ENCODE results near the gene SPSB3. TPM values are rescaled to one million over a fixed set of nuclear protein-coding genes. Genes with fewer than 3 reads are reported as not detected.

Gene SPSB3
- total and polyA plus RNA-seq, 2 of the 4 experiments (the other 2 are of a cell fraction), result 9.1 to 30.8 TPM

GRCh38 chr16:1786242-1787055 is 4.1 kb upstream of the SPSB3 start:
- Histone ChIP-seq H3K9ac (ENCODE audit: low read depth, low read length) (no peak overlapping the region), H2BK5ac (ENCODE audit: low read depth, low read length, poor library complexity, severe bottlenecking) (no peak overlapping the region), H4K5ac (ENCODE audit: low read depth, low read length) (no peak overlapping the region), H2BK15ac (ENCODE audit: low read depth, low read length) (no peak overlapping the region), H3K4me2 (ENCODE audit: low read depth, low read length) (no peak overlapping the region), H2AK9ac (replicated peaks; ENCODE audit: low read depth, low read length, poor library complexity) (peak overlapping the region; percentile 52), H3K27ac (ENCODE audit: insufficient read depth, low read length) (no peak overlapping the region), H3K36me3 (ENCODE audit: control insufficient read depth, insufficient read depth, low read length) (peaks cover 30% of the 10 kb centered on the region), H4K8ac (ENCODE audit: low read depth in 2 of 2, low read length in 2 of 2) (no peak overlapping the region), H3K56ac (ENCODE audit: extremely low read depth, insufficient read depth, low read length) (no peak overlapping the region), H3K9me3 (ENCODE audit: control insufficient read depth, insufficient read depth, low read length) (no peaks in the 10 kb centered on the region), H2BK120ac (ENCODE audit: low read depth, low read length) (no peak overlapping the region), H3K27me3 (ENCODE audit: control insufficient read depth, insufficient read depth, low read length) (no peaks in the 10 kb centered on the region), H4K91ac (ENCODE audit: insufficient read depth, low read depth, low read length) (no peak overlapping the region), H2AFZ (replicated peaks; ENCODE audit: low read length, poor library complexity) (no peak overlapping the region), H3K4ac (ENCODE audit: low read depth, low read length) (no peak overlapping the region), H2AK5ac (ENCODE audit: low read depth, low read length) (no peak overlapping the region), H3K4me3 (ENCODE audit: insufficient read depth, low read depth, low read length) (no peak overlapping the region), H3K4me1 (ENCODE audit: control insufficient read depth, insufficient read depth, low read length) (no peaks in the 10 kb centered on the region; the same call in 1 of the 2 replicates), H3K79me1 (ENCODE audit: low read depth in 1 of 2, low read length in 2 of 2) (peaks cover 12 to 44% of the 10 kb centered on the region in 2 experiments), H3K9me1 (ENCODE audit: insufficient read depth, low read length) (peaks cover 4% of the 10 kb centered on the region; the same call in 1 of the 2 replicates), H4K20me1 (ENCODE audit: insufficient read depth, low read length) (peaks cover 38% of the 10 kb centered on the region), H3K14ac (replicated peaks; ENCODE audit: low read depth, low read length) (no peak overlapping the region), H3K18ac (ENCODE audit: low read depth, low read length) (no peak overlapping the region), H3K23ac (ENCODE audit: low read depth, low read length) (no peak overlapping the region), H2BK20ac (ENCODE audit: low read depth, low read length) (no peak overlapping the region)
- no peak for DNase-seq
- TF ChIP-seq ELK1 (IDR thresholded peaks at IDR 0.05; ENCODE audit: borderline replicate concordance, low read depth, low read length) (no peak), CHD1 (IDR thresholded peaks at IDR 0.05; ENCODE audit: low read depth, low read length) (no peak), RFX5 (IDR thresholded peaks at IDR 0.05; ENCODE audit: low read depth, low read length) (no peak), MXI1 (IDR thresholded peaks at IDR 0.05; ENCODE audit: borderline replicate concordance, low read depth, low read length) (no peak), POLR2A (IDR thresholded peaks at IDR 0.05; ENCODE audit: low read depth, low read length) (no peak), MAZ (IDR thresholded peaks at IDR 0.05; ENCODE audit: borderline replicate concordance, low read depth, low read length) (no peak), BHLHE40 (IDR thresholded peaks at IDR 0.05; ENCODE audit: low read depth, low read length) (no peak)
- intact Hi-C loops (cut with micrococcal nuclease), result no loop called here
- in situ Hi-C loops (cut with MboI; ENCODE audit: low sequenced_read_pairs), result no loop called here
- dilution Hi-C loops (cut with HindIII; ENCODE audit: low sequenced_read_pairs, unreplicated experiment), result no loop called here
- ChIA-PET CTCF (no interaction called here), POLR2A (ENCODE audit: unreplicated experiment) (no interaction called here)
- 93% methylated on average over 19 of the region's 51 CpGs; no CpG with 5 or more reads in 1 of the 2 experiments for WGBS, 2 experiments (ENCODE audit: extremely low coverage in 2 of 2, insufficient read length in 1 of 2)
- no TSS peak for BruUV-seq (replicated peaks)
- ATAC-seq (ENCODE audit: low read depth), result no peak

Measured in IMR-90 (cell line).